H9 (cell line): ENCODE results near the gene CALM1. TPM values are rescaled to one million over a fixed set of nuclear protein-coding genes. Genes with fewer than 3 reads are reported as not detected.

Experiments used
- DNase-seq: peaks from one replicate; pipeline ENCODE4 v3.0.0-alpha.2; 2017
- H2AFZ ChIP-seq: one replicate; pipeline ENCODE4 v1.6.1; 2013; ENCODE audit warnings: mild to moderate bottlenecking, low read length, control low read depth, moderate library complexity
- H2AK5ac ChIP-seq: 2 replicates; pipeline ENCODE4 v1.6.1; 2013; ENCODE audit warnings: low read length, control low read depth, mixed read lengths; ENCODE audit not compliant: insufficient read length
- H2BK120ac ChIP-seq: one replicate; pipeline ENCODE4 v1.6.1; 2013; ENCODE audit warnings: low read depth, mild to moderate bottlenecking, low read length, control low read depth, inconsistent platforms; ENCODE audit not compliant: poor library complexity, severe bottlenecking
- H2BK12ac ChIP-seq: 2 replicates; pipeline ENCODE4 v1.6.1; 2013; ENCODE audit warnings: low read length, control low read depth, mixed read lengths, low read depth; ENCODE audit not compliant: insufficient read length
- H2BK15ac ChIP-seq: 2 replicates; pipeline ENCODE4 v1.6.1; 2013; ENCODE audit warnings: low read depth, low read length, control low read depth
- H2BK20ac ChIP-seq: one replicate; pipeline ENCODE4 v1.6.1; 2013; ENCODE audit warnings: low read depth, mild to moderate bottlenecking, low read length, control low read depth, inconsistent platforms; ENCODE audit not compliant: poor library complexity, severe bottlenecking
- H2BK5ac ChIP-seq: 2 replicates; pipeline ENCODE4 v1.6.1; 2013; ENCODE audit warnings: low read length, control low read depth, mixed read lengths; ENCODE audit not compliant: insufficient read length
- H3K14ac ChIP-seq: 2 replicates; pipeline ENCODE4 v1.6.1; 2013; ENCODE audit warnings: low read length, control low read depth; ENCODE audit not compliant: insufficient read depth
- H3K18ac ChIP-seq: 2 replicates; pipeline ENCODE4 v1.6.1; 2013; ENCODE audit warnings: low read depth, mild to moderate bottlenecking, mixed read lengths, low read length, control low read depth; ENCODE audit not compliant: insufficient read length
- H3K23ac ChIP-seq: 2 replicates; pipeline ENCODE4 v1.6.1; 2013; ENCODE audit warnings: low read length, control low read depth, mixed read lengths, low read depth; ENCODE audit not compliant: insufficient read length
- H3K23me2 ChIP-seq: 2 replicates; pipeline ENCODE4 v1.6.1; 2013; ENCODE audit warnings: low read depth, mild to moderate bottlenecking, mixed read lengths, low read length, control low read depth; ENCODE audit not compliant: insufficient read length, poor library complexity, severe bottlenecking
- H3K27ac ChIP-seq: 2 replicates; pipeline ENCODE4 v1.5.1; 2013; ENCODE audit warnings: low read length, control low read depth, mixed read lengths, low read depth; ENCODE audit not compliant: insufficient read length
- H3K27me3 ChIP-seq: 2 replicates; pipeline ENCODE4 v1.6.1; 2013; ENCODE audit warnings: low read length, control low read depth, inconsistent platforms; ENCODE audit not compliant: insufficient read depth
- H3K4ac ChIP-seq: 2 replicates; pipeline ENCODE4 v1.6.1; 2013; ENCODE audit warnings: low read depth, mild to moderate bottlenecking, control low read depth, inconsistent platforms, low read length, moderate library complexity
- H3K4me1 ChIP-seq: 2 replicates; pipeline ENCODE4 v1.6.1; 2013; ENCODE audit warnings: low read length, control low read depth, inconsistent platforms; ENCODE audit not compliant: insufficient read depth
- H3K4me2 ChIP-seq: 2 replicates; pipeline ENCODE4 v1.6.1; 2013; ENCODE audit warnings: low read length, control low read depth, mixed read lengths; ENCODE audit not compliant: insufficient read length, insufficient read depth
- H3K56ac ChIP-seq: 2 replicates; pipeline ENCODE4 v1.6.1; 2013; ENCODE audit warnings: low read depth, mild to moderate bottlenecking, mixed read lengths, low read length, control low read depth; ENCODE audit not compliant: insufficient read length
- H3K79me1 ChIP-seq: 2 replicates; pipeline ENCODE4 v1.6.1; 2013; ENCODE audit warnings: low read depth, mild to moderate bottlenecking, moderate library complexity, low read length, control low read depth, inconsistent platforms; ENCODE audit not compliant: insufficient read depth, poor library complexity, severe bottlenecking
- H3K79me2 ChIP-seq: 2 replicates; pipeline ENCODE4 v1.6.1; 2013; ENCODE audit warnings: low read length, control low read depth, inconsistent platforms; ENCODE audit not compliant: insufficient read depth
- H3K9ac ChIP-seq: 2 replicates; pipeline ENCODE4 v1.6.1; 2013; ENCODE audit warnings: low read length, control low read depth, mixed read lengths; ENCODE audit not compliant: insufficient read length; ENCODE audit errors: extremely low read depth
- H3K9me3 ChIP-seq: one replicate; pipeline ENCODE4 v1.6.1; 2013; ENCODE audit warnings: low read depth, low read length, inconsistent platforms; ENCODE audit not compliant: control insufficient read depth
- H3T11ph ChIP-seq: one replicate; pipeline ENCODE4 v1.6.1; 2013; ENCODE audit warnings: mild to moderate bottlenecking, low read length, control low read depth, inconsistent platforms
- H4K20me1 ChIP-seq: one replicate; pipeline ENCODE4 v1.6.1; 2013; ENCODE audit not compliant: control insufficient read depth, insufficient read length, insufficient read depth
- H4K5ac ChIP-seq: 2 replicates; pipeline ENCODE4 v1.6.1; 2013; ENCODE audit warnings: low read depth, mild to moderate bottlenecking, mixed read lengths, low read length, control low read depth; ENCODE audit not compliant: insufficient read length
- H4K8ac ChIP-seq: replicated peaks from 2 replicates; pipeline ENCODE4 v1.6.1; 2013; ENCODE audit warnings: low read length, control low read depth, mixed read lengths, low read depth; ENCODE audit not compliant: insufficient read length
- H4K91ac ChIP-seq: 2 replicates; pipeline ENCODE4 v1.6.1; 2013; ENCODE audit warnings: low read depth, mild to moderate bottlenecking, moderate library complexity, mixed read lengths, low read length, control low read depth; ENCODE audit not compliant: insufficient read length
- H3K27ac Mint-ChIP-seq, 3 experiments: 2 replicates in 2 of 3; 3 replicates in 1 of 3; pipeline ENCODE4 v1.8.0; 2020 to 2021; ENCODE audit warnings: mixed read lengths in 3 of 3, mild to moderate bottlenecking in 1 of 3, moderate library complexity in 1 of 3
- H3K27me3 Mint-ChIP-seq: 2 replicates; pipeline ENCODE4 v1.8.0; 2021; ENCODE audit warnings: low read depth, mild to moderate bottlenecking, moderate library complexity, mixed read lengths
- H3K36me3 Mint-ChIP-seq, 3 experiments: 2 replicates in 2 of 3; 3 replicates in 1 of 3; pipeline ENCODE4 v1.8.0; 2020 to 2021; ENCODE audit warnings: low read depth in 3 of 3, mixed read lengths in 3 of 3; ENCODE audit not compliant: insufficient read depth in 1 of 3
- H3K4me1 Mint-ChIP-seq, 2 experiments: 2 replicates each; pipeline ENCODE4 v1.8.0; 2020; ENCODE audit warnings: mixed read lengths in 2 of 2
- H3K4me3 Mint-ChIP-seq, 2 experiments: 2 replicates in 1 of 2; 3 replicates in 1 of 2; pipeline ENCODE4 v1.8.0; 2020 to 2021; ENCODE audit warnings: mild to moderate bottlenecking in 2 of 2, mixed read lengths in 2 of 2, moderate library complexity in 1 of 2
- H3K9me3 Mint-ChIP-seq, 2 experiments: 2 replicates in 1 of 2; 3 replicates in 1 of 2; pipeline ENCODE4 v1.8.0; 2020; ENCODE audit warnings: mild to moderate bottlenecking in 2 of 2, mixed read lengths in 2 of 2, moderate library complexity in 1 of 2
- CTCF ChIP-seq: fragments of 200-600 bp; sonication (generic); conservative IDR thresholded peaks from 3 replicates; pipeline ENCODE4 v1.8.0; 2021; ENCODE audit warnings: antibody characterized with exemption, mild to moderate bottlenecking
- WGBS: extraction: QIAGEN DNeasy Blood & Tissue Kit; methylation state at CpG from one replicate; pipeline ENCODE4 v1.1.7; 2013; ENCODE audit warnings: missing lambda C conversion rate, low lambda C conversion rate, mixed read lengths; ENCODE audit not compliant: insufficient read length; ENCODE audit errors: extremely low coverage; 5-methylcytosine and 5-hydroxymethylcytosine counted together
- total RNA-seq: library from RNA; stranded (reverse); gene quantifications from 2 replicates; pipeline ENCODE4 v1.2.1, GENCODE V29; 2021

CALM1 gene
- total RNA-seq, 1 experiment from 2014 or later, result 354 TPM

DNA sequence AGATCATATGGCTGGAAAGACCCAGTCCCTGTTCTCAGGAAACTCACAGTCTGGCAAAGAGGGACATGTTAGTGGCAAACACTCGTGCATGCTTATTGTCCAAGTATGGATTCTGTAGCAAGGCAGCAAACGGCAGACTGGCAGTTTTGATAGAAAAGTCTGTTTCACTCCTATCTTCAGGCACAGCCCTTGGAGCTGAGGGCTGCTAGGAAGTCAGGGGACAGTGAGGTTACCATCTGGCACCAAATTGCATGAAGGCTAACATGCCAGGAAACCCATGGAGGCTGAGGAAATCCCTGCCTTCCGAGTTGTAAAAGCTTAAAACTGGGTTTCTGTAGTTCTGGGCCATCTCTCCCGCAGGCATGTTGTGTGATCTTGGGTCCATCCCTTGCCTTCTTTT is 32.9 kb downstream of the CALM1 start:
- no peak overlapping the region for H3K4me3 Mint-ChIP-seq
- no peak overlapping the region for H3K4ac ChIP-seq
- H2BK12ac ChIP-seq, result no peak overlapping the region
- H3K56ac ChIP-seq, result no peak overlapping the region
- no peaks in the 10 kb centered on the region; a peak in 1 of 5 replicates for H3K9me3 Mint-ChIP-seq
- no peak overlapping the region for H2BK20ac ChIP-seq
- no peaks in the 10 kb centered on the region for H3K36me3 Mint-ChIP-seq
- H2BK5ac ChIP-seq, result no peak overlapping the region
- no peak overlapping the region for H4K91ac ChIP-seq
- H2AK5ac ChIP-seq, result no peak overlapping the region
- H3K14ac ChIP-seq, result no peak overlapping the region
- H3K23me2 ChIP-seq, result no peaks in the 10 kb centered on the region
- H3K9ac ChIP-seq, result no peak overlapping the region
- no peaks in the 10 kb centered on the region for H4K20me1 ChIP-seq
- no peak overlapping the region for H4K8ac ChIP-seq
- H3K27ac Mint-ChIP-seq, result peak overlapping the region in 1 of 3 experiments; percentile 31; a peak in 2 of 7 replicates
- H3T11ph ChIP-seq, result no peak overlapping the region
- H3K4me1 Mint-ChIP-seq, result peaks cover 13% of the 10 kb centered on the region in 2 experiments
- no peaks in the 10 kb centered on the region for H3K4me1 ChIP-seq
- no peaks in the 10 kb centered on the region for H3K9me3 ChIP-seq
- no peak overlapping the region for H2BK15ac ChIP-seq
- H2AFZ ChIP-seq, result no peak overlapping the region
- no CpG with 5 or more reads among the region's 4 CpGs for WGBS
- TF ChIP-seq CTCF, result no peak
- H3K4me2 ChIP-seq, result no peak overlapping the region
- H4K5ac ChIP-seq, result no peak overlapping the region
- no peaks in the 10 kb centered on the region for H3K79me1 ChIP-seq
- no peak overlapping the region for H3K23ac ChIP-seq
- no peaks in the 10 kb centered on the region for H3K79me2 ChIP-seq
- H3K27me3 Mint-ChIP-seq, result no peaks in the 10 kb centered on the region; the same call in none of the 2 replicates
- no peak overlapping the region for H3K18ac ChIP-seq
- no peaks in the 10 kb centered on the region for H3K27me3 ChIP-seq
- DNase-seq, result no peak
- H3K27ac ChIP-seq, result no peak overlapping the region
- no peak overlapping the region for H2BK120ac ChIP-seq
